Chondrocyte (in vitro differentiated cells): Measurements from ENCODE around the gene MRPL42. TPM values are rescaled to one million over a fixed set of nuclear protein-coding genes. Genes with fewer than 3 reads are reported as not detected.

Experiments used
- DNase-seq: peaks from one replicate; pipeline ENCODE4 v3.0.0; 2021; ENCODE audit warnings: mixed read lengths, low spot score
- H3K27ac Mint-ChIP-seq: one replicate; pipeline ENCODE4 v1.8.0; 2021; ENCODE audit warnings: mild to moderate bottlenecking, moderate library complexity, mixed read lengths; ENCODE audit not compliant: unreplicated experiment
- H3K27me3 Mint-ChIP-seq: 2 replicates; pipeline ENCODE4 v1.8.0; 2021; ENCODE audit warnings: low read depth, mixed read lengths
- H3K36me3 Mint-ChIP-seq: 2 replicates; pipeline ENCODE4 v1.8.0; 2021; ENCODE audit warnings: low read depth, mixed read lengths
- H3K4me1 Mint-ChIP-seq: 2 replicates; pipeline ENCODE4 v1.8.0; 2021; ENCODE audit warnings: low read depth, mild to moderate bottlenecking, mixed read lengths
- H3K4me3 Mint-ChIP-seq: one replicate; pipeline ENCODE4 v1.8.0; 2021; ENCODE audit warnings: mild to moderate bottlenecking, moderate library complexity, mixed read lengths; ENCODE audit not compliant: unreplicated experiment
- H3K9me3 Mint-ChIP-seq: 2 replicates; pipeline ENCODE4 v1.8.0; 2021; ENCODE audit warnings: low read depth, mixed read lengths
- total RNA-seq: library from RNA; stranded (reverse); gene quantifications from 3 replicates; pipeline ENCODE4 v1.2.1, GENCODE V29; 2021
- TF ChIP-seq, protein P1 (sequence below): fragments of 200-600 bp; sonication (generic); IDR thresholded peaks from 2 replicates; pipeline ENCODE4 v1.5.0; 2021; ENCODE audit warnings: antibody characterized with exemption, mild to moderate bottlenecking, moderate library complexity

Gene MRPL42
- total RNA-seq, 1 donor from 2014 or later, result 41.4 TPM

DNA sequence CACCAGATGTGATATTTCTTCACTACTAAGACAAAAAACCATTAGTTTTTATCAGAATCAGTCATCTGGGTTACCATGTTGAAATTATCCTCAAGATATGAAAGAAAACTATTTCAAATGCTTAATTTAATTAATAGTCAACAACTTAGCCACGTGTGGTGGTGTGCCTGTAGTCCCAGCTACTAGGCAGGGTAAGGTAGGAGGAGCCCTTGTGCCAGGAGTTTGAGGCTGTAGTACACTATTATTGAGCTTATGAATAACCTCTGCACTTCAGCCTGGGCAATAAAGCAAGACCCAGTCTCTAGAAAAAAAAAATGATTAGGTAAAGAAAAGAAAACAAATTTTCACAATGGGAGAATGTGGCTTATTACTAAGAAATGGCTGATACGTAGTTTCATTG, 33.4 kb downstream of the MRPL42 start:
- H3K4me3 Mint-ChIP-seq, result no peak overlapping the region
- H3K27ac Mint-ChIP-seq, result no peak overlapping the region
- DNase-seq, result no peak
- no peaks in the 10 kb centered on the region for H3K9me3 Mint-ChIP-seq
- TF ChIP-seq, protein P1, sequence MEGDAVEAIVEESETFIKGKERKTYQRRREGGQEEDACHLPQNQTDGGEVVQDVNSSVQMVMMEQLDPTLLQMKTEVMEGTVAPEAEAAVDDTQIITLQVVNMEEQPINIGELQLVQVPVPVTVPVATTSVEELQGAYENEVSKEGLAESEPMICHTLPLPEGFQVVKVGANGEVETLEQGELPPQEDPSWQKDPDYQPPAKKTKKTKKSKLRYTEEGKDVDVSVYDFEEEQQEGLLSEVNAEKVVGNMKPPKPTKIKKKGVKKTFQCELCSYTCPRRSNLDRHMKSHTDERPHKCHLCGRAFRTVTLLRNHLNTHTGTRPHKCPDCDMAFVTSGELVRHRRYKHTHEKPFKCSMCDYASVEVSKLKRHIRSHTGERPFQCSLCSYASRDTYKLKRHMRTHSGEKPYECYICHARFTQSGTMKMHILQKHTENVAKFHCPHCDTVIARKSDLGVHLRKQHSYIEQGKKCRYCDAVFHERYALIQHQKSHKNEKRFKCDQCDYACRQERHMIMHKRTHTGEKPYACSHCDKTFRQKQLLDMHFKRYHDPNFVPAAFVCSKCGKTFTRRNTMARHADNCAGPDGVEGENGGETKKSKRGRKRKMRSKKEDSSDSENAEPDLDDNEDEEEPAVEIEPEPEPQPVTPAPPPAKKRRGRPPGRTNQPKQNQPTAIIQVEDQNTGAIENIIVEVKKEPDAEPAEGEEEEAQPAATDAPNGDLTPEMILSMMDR, result no peak
- H3K36me3 Mint-ChIP-seq, result peaks cover 15% of the 10 kb centered on the region
- H3K4me1 Mint-ChIP-seq, result peaks cover 7% of the 10 kb centered on the region
- H3K27me3 Mint-ChIP-seq, result no peaks in the 10 kb centered on the region

DNA sequence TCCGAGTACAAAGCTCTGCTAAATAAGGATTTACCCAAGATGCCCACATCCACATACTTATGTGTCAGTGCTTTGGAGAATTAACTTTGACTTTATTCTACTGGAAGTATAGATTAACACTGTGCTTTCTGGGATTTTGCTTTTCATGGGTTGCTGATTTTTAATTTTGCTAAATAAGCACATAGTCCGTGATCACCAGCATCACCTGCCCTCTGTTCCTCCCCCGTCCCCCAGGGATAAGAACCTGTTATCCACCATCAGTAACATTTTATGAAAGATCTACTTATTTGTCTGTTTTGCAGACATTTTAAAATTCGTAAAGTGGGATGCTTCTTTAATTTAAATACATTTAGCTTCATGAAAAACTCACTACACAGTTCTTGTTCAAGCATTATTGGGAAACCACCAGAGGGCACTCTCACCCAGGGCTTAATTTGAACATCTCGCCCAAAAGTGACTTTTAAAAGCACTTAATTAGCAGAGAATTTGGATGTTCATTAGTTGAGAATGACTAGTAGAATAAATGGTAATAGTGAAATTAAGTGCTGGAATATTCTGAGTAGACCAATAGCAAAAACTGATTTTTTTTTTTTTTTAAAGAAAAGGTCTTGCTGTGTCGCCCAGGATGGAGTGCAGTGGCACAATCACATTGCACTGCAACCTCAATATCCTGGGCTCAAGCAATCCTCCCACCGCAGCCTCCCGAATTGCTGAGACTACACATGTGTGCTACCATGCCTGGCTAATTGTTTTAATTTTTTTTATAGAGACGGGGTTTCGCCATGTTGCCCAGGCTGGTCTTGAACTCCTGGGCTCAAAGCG, 35.7 kb downstream of the MRPL42 start:
- Mint-ChIP-seq H3K9me3 (no peaks in the 10 kb centered on the region), H3K4me3 (no peak overlapping the region), H3K4me1 (peaks cover 7% of the 10 kb centered on the region), H3K27me3 (no peaks in the 10 kb centered on the region), H3K27ac (no peak overlapping the region), H3K36me3 (peaks cover 7% of the 10 kb centered on the region)
- TF ChIP-seq, protein P1, result peak; percentile 97
- DNase-seq, result no peak

DNA sequence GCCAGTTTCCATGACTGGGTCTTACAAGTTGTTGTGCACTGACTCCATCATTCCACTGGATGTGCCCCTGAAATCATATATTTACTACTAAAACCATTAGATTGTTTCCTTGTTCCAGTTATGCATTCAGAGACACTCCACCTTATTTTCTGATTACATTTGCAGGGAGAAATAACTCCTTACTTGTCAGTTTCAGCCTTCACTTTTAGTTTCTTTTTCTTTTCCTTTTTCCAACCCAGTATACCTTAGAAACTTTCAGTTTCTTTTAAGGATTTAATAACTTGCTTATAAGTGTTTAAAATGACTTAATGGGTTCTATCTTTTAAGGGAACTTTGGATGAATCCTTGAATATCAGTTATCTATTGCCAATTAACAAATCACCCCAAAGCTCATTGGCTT, 39.9 kb downstream of the MRPL42 start:
- no peak overlapping the region for H3K4me3 Mint-ChIP-seq
- H3K27ac Mint-ChIP-seq, result no peak overlapping the region
- TF ChIP-seq, protein P1, result no peak
- H3K9me3 Mint-ChIP-seq, result no peaks in the 10 kb centered on the region
- DNase-seq, result no peak
- peaks cover 7% of the 10 kb centered on the region for H3K36me3 Mint-ChIP-seq
- H3K27me3 Mint-ChIP-seq, result no peaks in the 10 kb centered on the region
- H3K4me1 Mint-ChIP-seq, result no peaks in the 10 kb centered on the region

DNA sequence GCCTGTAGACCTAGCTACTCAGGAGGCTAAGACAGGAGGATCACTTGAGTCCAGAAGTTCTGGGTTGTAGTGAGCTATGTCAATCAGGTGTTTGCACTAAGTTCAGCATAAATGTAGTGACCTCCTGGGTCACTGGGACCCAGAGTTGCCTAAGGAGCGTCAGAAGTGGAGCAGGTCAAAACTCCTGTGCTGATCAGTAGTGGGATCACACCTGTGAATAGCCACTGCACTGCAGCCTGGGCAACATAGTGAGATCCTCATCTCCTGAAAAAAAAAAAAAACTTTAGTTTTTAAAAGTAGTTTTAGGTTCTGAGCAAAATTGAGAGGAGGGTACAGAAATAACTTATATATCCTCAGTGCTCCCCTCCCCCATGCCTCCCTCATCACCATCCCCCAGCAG, 42.2 kb downstream of the MRPL42 start:
- H3K27me3 Mint-ChIP-seq, result no peaks in the 10 kb centered on the region
- H3K36me3 Mint-ChIP-seq, result peaks cover 6% of the 10 kb centered on the region
- H3K9me3 Mint-ChIP-seq, result no peaks in the 10 kb centered on the region
- H3K4me3 Mint-ChIP-seq, result no peak overlapping the region
- peaks cover under 1% of the 10 kb centered on the region for H3K4me1 Mint-ChIP-seq
- TF ChIP-seq, protein P1, result no peak
- no peak overlapping the region for H3K27ac Mint-ChIP-seq
- no peak for DNase-seq

DNA sequence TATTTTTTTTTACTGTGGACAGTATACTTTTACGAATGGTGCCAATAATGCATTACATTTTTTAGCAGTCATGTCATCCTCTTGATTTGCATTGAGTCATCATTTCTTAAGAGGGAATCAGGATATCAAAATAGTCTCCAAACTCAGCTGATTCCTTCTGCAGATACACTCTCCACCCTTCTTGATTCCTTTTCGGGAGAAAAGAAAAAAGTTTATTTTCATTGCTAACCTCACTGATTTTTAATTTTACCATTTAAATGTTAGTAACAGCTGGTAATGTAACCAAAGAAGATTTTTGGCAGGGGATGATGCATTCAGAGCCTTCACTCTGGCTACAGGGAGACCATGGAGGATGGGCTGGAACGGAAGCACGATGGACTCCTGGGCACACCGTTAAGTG, 47.5 kb downstream of the MRPL42 start:
- Mint-ChIP-seq H3K27ac (peak overlapping the region; percentile 81), H3K4me1 (peaks cover 21% of the 10 kb centered on the region), H3K27me3 (no peaks in the 10 kb centered on the region), H3K4me3 (peak overlapping the region; percentile 23), H3K36me3 (no peaks in the 10 kb centered on the region), H3K9me3 (no peaks in the 10 kb centered on the region)
- DNase-seq, result no peak
- TF ChIP-seq, protein P1, result no peak
